Natural killer cell (primary cell): Measurements from ENCODE around the gene SYCE1L. TPM values are rescaled to one million over a fixed set of nuclear protein-coding genes. Genes with fewer than 3 reads are reported as not detected.
"Not testable (repeated sequence)": the region's sequence is repeated elsewhere in the genome, so short reads cannot be mapped to it uniquely, and the experiment has no call there.

Experiments used
- ATAC-seq, 3 donors: fragments of 150-1000 bp in 2 of 3; fragments of 200-7000 bp in 1 of 3; cut with Tn5 transposase; 1 replicate in 1 of 3; 2 replicates in 2 of 3; pipeline ENCODE4 v1.10.0; 2021; ENCODE audit warnings: mild to moderate bottlenecking in 2 of 3, moderate library complexity in 2 of 3
- DNase-seq, 2 donors: peaks; one replicate each; pipeline versions ENCODE4 v3.0.0 to v3.0.0-alpha.2; 2013 to 2021; ENCODE audit warnings: mixed read lengths in 1 of 2
- H3K27ac ChIP-seq: one replicate; pipeline ENCODE4 v1.5.1; 2013; ENCODE audit warnings: mild to moderate bottlenecking, low read length
- H3K27me3 ChIP-seq: one replicate; pipeline ENCODE4 v1.6.1; 2013; ENCODE audit warnings: low read length; ENCODE audit not compliant: control insufficient read depth, insufficient read depth
- H3K36me3 ChIP-seq: one replicate; pipeline ENCODE4 v1.6.1; 2013; ENCODE audit warnings: low read length; ENCODE audit not compliant: control insufficient read depth, insufficient read depth
- H3K4me1 ChIP-seq: one replicate; pipeline ENCODE4 v1.6.1; 2013; ENCODE audit warnings: low read length; ENCODE audit not compliant: control insufficient read depth, insufficient read depth
- H3K4me3 ChIP-seq: one replicate; pipeline ENCODE4 v1.5.1; 2013; ENCODE audit warnings: low read length
- H3K9me3 ChIP-seq: one replicate; pipeline ENCODE4 v1.6.1; 2013; ENCODE audit warnings: low read length; ENCODE audit not compliant: control insufficient read depth, insufficient read depth
- H3K27ac Mint-ChIP-seq, 2 donors: one replicate each; pipeline ENCODE4 v1.8.0; 2022; ENCODE audit warnings: mild to moderate bottlenecking in 2 of 2, mixed read lengths in 2 of 2, moderate library complexity in 1 of 2
- H3K27me3 Mint-ChIP-seq, 2 donors: one replicate each; pipeline ENCODE4 v1.8.0; 2022; ENCODE audit warnings: low read depth in 2 of 2, mixed read lengths in 2 of 2
- H3K36me3 Mint-ChIP-seq: one replicate; pipeline ENCODE4 v1.8.0; 2022; ENCODE audit warnings: mixed read lengths
- H3K4me1 Mint-ChIP-seq, 2 donors: one replicate each; pipeline ENCODE4 v1.8.0; 2022; ENCODE audit warnings: mixed read lengths in 2 of 2
- H3K4me3 Mint-ChIP-seq: one replicate; pipeline ENCODE4 v1.8.0; 2022; ENCODE audit warnings: mild to moderate bottlenecking, moderate library complexity, mixed read lengths
- H3K9me3 Mint-ChIP-seq, 2 donors: one replicate each; pipeline ENCODE4 v1.8.0; 2022; ENCODE audit warnings: mixed read lengths in 2 of 2
- WGBS: methylation state at CpG from one replicate; pipeline ENCODE4 v1.1.7; 2013; ENCODE audit warnings: missing lambda C conversion rate; ENCODE audit not compliant: insufficient coverage; 5-methylcytosine and 5-hydroxymethylcytosine counted together
- intact Hi-C: fragments of 100-400 bp; cut with micrococcal nuclease; formaldehyde crosslinking; loops from one replicate; pipeline ENCODE4 v1.14.2; 2022
- total RNA-seq, 4 donors: library from RNA; stranded (reverse); fragments of 120-200 nt in 1 of 4; gene quantifications; one replicate each; pipeline versions ENCODE4 v1.2.3 to v1.2.4, GENCODE V29; 2013 to 2022
- TF ChIP-seq, protein P1 (sequence below): fragments of 200-600 bp; IDR thresholded peaks from one replicate; pipeline ENCODE4 v1.8.0; 2022; ENCODE audit warnings: antibody characterized with exemption

Gene SYCE1L
- total RNA-seq, 3 donors from 2014 or later (not counting 1 experiment from before 2014, with no cell fraction given): 12.7 to 15.7 (median 14.4) TPM

- ATAC-seq (no peak), DNase-seq (no peak)
- H3K9me3 ChIP-seq: no peaks in the 10 kb centered on the region
- no peak overlapping the region for H3K4me3 ChIP-seq
- H3K27me3 ChIP-seq: no peaks in the 10 kb centered on the region
- H3K36me3 Mint-ChIP-seq: no peaks in the 10 kb centered on the region
- H3K27ac ChIP-seq: no peak overlapping the region
- H3K27ac Mint-ChIP-seq: no peak overlapping the region
- no peaks in the 10 kb centered on the region for H3K4me1 Mint-ChIP-seq
- TF ChIP-seq, protein P1, sequence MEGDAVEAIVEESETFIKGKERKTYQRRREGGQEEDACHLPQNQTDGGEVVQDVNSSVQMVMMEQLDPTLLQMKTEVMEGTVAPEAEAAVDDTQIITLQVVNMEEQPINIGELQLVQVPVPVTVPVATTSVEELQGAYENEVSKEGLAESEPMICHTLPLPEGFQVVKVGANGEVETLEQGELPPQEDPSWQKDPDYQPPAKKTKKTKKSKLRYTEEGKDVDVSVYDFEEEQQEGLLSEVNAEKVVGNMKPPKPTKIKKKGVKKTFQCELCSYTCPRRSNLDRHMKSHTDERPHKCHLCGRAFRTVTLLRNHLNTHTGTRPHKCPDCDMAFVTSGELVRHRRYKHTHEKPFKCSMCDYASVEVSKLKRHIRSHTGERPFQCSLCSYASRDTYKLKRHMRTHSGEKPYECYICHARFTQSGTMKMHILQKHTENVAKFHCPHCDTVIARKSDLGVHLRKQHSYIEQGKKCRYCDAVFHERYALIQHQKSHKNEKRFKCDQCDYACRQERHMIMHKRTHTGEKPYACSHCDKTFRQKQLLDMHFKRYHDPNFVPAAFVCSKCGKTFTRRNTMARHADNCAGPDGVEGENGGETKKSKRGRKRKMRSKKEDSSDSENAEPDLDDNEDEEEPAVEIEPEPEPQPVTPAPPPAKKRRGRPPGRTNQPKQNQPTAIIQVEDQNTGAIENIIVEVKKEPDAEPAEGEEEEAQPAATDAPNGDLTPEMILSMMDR: no peak
- no peaks in the 10 kb centered on the region for H3K36me3 ChIP-seq
- H3K4me1 ChIP-seq: no peaks in the 10 kb centered on the region
- H3K27me3 Mint-ChIP-seq: peaks cover 24 to 35% of the 10 kb centered on the region in 2 donors
- no CpG with 5 or more reads among the region's 2 CpGs for whole genome bisulfite sequencing
- H3K9me3 Mint-ChIP-seq: no peaks in the 10 kb centered on the region
- no peak overlapping the region for H3K4me3 Mint-ChIP-seq
- intact Hi-C loops: no loop called here
Observed at GRCh38 chr16:77165006-77165405, 34.2 kb upstream of the SYCE1L start.

DNA sequence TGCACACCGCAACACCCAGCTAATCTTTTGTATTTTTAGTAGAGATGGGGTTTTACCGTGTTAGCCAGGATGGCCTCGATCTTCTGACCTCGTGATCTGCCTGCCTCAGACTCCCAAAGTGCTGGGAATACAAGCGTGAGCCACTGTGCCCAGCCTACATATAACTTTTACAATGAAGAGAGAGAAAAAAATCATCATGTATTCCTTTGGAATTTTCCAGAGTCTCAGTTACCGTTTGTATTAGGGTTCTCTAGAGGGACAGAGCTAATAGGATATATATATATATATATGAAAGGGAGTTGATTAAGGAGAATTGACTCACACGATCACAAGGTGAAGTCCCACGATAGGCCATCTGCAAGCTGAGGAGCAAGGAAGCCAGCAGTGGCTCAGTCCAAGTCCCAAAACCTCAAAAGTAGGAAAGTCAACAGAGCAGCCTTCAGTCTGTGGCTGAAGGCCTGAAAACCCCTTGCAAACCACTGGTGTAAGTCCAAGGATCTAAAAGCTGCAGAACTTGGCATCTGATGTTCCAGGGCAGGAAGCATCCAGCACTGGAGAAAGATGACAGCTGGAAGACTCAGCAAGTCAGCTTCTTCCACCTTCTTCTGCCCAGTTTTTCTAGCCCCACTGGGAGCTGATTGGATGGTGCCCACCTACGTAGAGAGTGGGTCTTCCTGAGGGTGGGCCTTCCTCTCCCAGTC is 33.5 kb upstream of the SYCE1L start:
- H3K4me1 Mint-ChIP-seq, H3K27me3 ChIP-seq, H3K36me3 ChIP-seq, DNase-seq, H3K36me3 Mint-ChIP-seq, ATAC-seq, intact Hi-C loops, H3K4me1 ChIP-seq, H3K4me3 ChIP-seq, H3K9me3 ChIP-seq, H3K9me3 Mint-ChIP-seq, H3K27ac Mint-ChIP-seq, H3K27ac ChIP-seq, H3K4me3 Mint-ChIP-seq: not testable (repeated sequence)
- 89% methylated on average over 9 of the region's 9 CpGs for WGBS
- H3K27me3 Mint-ChIP-seq: peaks cover 29 to 40% of the 10 kb centered on the region in 2 donors

DNA sequence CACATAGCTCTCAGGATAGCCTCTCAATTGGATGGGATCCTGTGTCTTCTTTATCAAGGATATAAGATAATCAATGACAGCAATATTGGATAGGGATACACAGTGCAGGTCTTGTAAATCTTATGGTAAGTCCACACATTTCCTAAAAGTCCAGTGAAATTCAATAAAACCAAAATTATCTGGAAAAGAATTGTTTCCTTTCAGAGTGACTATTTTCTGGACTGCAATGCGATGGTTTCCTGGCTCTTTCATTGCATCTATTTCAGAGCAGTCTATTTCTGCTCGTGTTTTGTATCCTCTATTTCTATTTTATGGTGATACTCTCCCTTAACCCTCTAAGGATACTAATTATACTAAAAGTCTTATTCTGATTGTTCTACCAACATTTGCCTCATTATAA is 32.5 kb upstream of the SYCE1L start:
- peaks cover 29 to 40% of the 10 kb centered on the region in 2 donors for H3K27me3 Mint-ChIP-seq
- DNase-seq (no peak), ATAC-seq (no peak)
- H3K27ac ChIP-seq: no peak overlapping the region
- H3K36me3 Mint-ChIP-seq: no peaks in the 10 kb centered on the region
- 94% methylated on average over 2 of the region's 2 CpGs for WGBS
- no peak overlapping the region for H3K27ac Mint-ChIP-seq
- H3K9me3 ChIP-seq: no peaks in the 10 kb centered on the region
- no peak overlapping the region for H3K4me3 Mint-ChIP-seq
- no peaks in the 10 kb centered on the region for H3K4me1 ChIP-seq
- H3K27me3 ChIP-seq: no peaks in the 10 kb centered on the region
- TF ChIP-seq, protein P1: no peak
- no peaks in the 10 kb centered on the region for H3K36me3 ChIP-seq
- no peaks in the 10 kb centered on the region for H3K9me3 Mint-ChIP-seq
- no peaks in the 10 kb centered on the region for H3K4me1 Mint-ChIP-seq
- H3K4me3 ChIP-seq: no peak overlapping the region
- intact Hi-C loops: no loop called here

DNA sequence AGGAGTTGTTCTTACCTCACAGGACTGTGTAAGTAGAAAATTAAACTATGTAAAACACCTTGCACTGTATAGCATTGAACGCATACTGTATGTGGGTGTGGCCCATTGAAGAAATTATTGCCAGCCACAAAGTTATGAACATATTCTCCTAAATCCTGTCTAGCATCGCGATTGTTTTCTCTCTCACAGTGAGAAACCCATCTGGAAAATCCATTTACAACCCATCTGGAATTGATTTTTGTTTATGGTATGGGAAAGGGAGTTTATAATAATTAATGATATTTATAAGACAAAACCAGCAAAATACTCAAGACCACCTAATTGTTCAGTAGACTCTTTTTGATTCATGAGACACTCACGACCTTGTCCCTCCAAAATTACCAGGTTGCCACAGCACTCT is 30.3 kb upstream of the SYCE1L start:
- TF ChIP-seq, protein P1: no peak
- Mint-ChIP-seq H3K27ac (no peak overlapping the region), H3K9me3 (no peaks in the 10 kb centered on the region), H3K4me1 (no peaks in the 10 kb centered on the region), H3K36me3 (no peaks in the 10 kb centered on the region), H3K4me3 (no peak overlapping the region), H3K27me3 (peaks cover 23 to 36% of the 10 kb centered on the region in 2 donors)
- H3K36me3 ChIP-seq: no peaks in the 10 kb centered on the region
- H3K4me3 ChIP-seq: no peak overlapping the region
- H3K27ac ChIP-seq: no peak overlapping the region
- H3K9me3 ChIP-seq: no peaks in the 10 kb centered on the region
- 66% methylated on average over 2 of the region's 4 CpGs for WGBS
- no peaks in the 10 kb centered on the region for H3K4me1 ChIP-seq
- ATAC-seq: no peak
- DNase-seq: no peak
- no peaks in the 10 kb centered on the region for H3K27me3 ChIP-seq
- intact Hi-C loops: no loop called here
